ENCODE data around the gene CTDSPL2.

- TF ChIP-seq GATA2 (IDR thresholded peaks at IDR 0.05; ENCODE audit: low read depth, low read length) (no peak), GATA3 (IDR thresholded peaks at IDR 0.05; ENCODE audit: low read depth, low read length) (no peak)
Measured at GRCh38 chr15:44482090-44482489, 54.7 kb downstream of the CTDSPL2 start.

Data from SH-SY5Y (cell line).